ENCODE data around the gene TTC7B.

The TTC7B gene

DNA sequence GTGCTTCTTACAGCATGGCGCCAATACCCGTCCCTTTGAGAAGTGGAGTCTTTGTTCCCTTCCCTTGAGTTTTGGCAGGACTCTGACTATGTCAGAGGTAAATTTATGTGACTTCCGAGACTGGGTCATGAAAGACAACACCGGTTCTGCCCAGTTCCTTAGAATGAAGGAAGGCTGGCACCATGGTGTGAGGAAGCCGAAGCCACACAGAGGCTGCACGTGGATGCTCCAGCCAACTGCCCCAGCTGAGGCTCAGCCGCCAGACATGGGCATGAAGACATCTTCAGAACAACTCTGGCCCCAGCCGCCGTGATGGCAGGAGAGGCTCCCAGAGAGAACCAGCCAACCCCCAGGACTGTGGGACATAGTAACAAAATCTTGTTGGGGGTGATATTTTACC lies 308.2 kb downstream of the TTC7B start:
- TF ChIP-seq POLR2AphosphoS5 (IDR thresholded peaks at IDR 0.05; ENCODE audit: low read depth, low read length) (no peak), REST (IDR thresholded peaks at IDR 0.05; ENCODE audit: insufficient read depth in 1 of 2, low read depth in 2 of 2, low read length in 2 of 2) (no peak), FOXP2 (optimal IDR thresholded peaks at IDR 0.05; ENCODE audit: borderline replicate concordance, extremely low read depth, extremely low read length, insufficient read depth) (no peak), SIN3A (IDR thresholded peaks at IDR 0.05; ENCODE audit: borderline replicate concordance, insufficient read depth, low read length) (no peak), TAF1 (IDR thresholded peaks at IDR 0.05; ENCODE audit: borderline replicate concordance, insufficient read depth, low read length) (no peak)

DNA sequence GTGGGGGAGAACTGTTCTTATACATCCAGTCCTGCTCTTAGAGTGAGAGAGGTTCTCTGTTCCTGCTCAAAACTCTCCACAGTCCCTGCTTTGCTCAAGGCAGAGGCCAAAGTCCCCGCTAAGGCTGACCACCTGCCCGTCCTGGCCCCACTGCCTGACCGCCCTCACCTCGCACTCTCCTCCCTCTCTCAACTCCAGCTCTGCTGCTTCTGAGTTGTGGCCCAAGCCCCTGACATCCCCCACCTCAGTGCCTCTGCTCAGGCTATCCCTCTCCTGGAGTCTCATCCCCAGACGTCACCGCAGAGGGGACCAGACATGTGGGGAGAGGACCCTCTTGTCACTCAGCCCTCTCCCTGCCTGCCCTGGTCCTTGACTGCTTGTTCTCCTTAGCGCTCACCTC lies 308.8 kb downstream of the TTC7B start:
- TF ChIP-seq REST (IDR thresholded peaks at IDR 0.05; ENCODE audit: insufficient read depth in 1 of 2, low read depth in 2 of 2, low read length in 2 of 2) (no peak), TAF1 (IDR thresholded peaks at IDR 0.05; ENCODE audit: borderline replicate concordance, insufficient read depth, low read length) (no peak), FOXP2 (optimal IDR thresholded peaks at IDR 0.05; ENCODE audit: borderline replicate concordance, extremely low read depth, extremely low read length, insufficient read depth) (no peak), POLR2AphosphoS5 (IDR thresholded peaks at IDR 0.05; ENCODE audit: low read depth, low read length) (no peak), SIN3A (IDR thresholded peaks at IDR 0.05; ENCODE audit: borderline replicate concordance, insufficient read depth, low read length) (no peak)

GRCh38 chr14:90506748-90507147 lies 309.5 kb downstream of the TTC7B start:
- no peak for TF ChIP-seq TAF1 (IDR thresholded peaks at IDR 0.05; ENCODE audit: borderline replicate concordance, insufficient read depth, low read length)
- TF ChIP-seq REST (IDR thresholded peaks at IDR 0.05; ENCODE audit: insufficient read depth in 1 of 2, low read depth in 2 of 2, low read length in 2 of 2), result no peak
- TF ChIP-seq FOXP2 (optimal IDR thresholded peaks at IDR 0.05; ENCODE audit: borderline replicate concordance, extremely low read depth, extremely low read length, insufficient read depth), result no peak
- no peak for TF ChIP-seq POLR2AphosphoS5 (IDR thresholded peaks at IDR 0.05; ENCODE audit: low read depth, low read length)
- no peak for TF ChIP-seq SIN3A (IDR thresholded peaks at IDR 0.05; ENCODE audit: borderline replicate concordance, insufficient read depth, low read length)

DNA sequence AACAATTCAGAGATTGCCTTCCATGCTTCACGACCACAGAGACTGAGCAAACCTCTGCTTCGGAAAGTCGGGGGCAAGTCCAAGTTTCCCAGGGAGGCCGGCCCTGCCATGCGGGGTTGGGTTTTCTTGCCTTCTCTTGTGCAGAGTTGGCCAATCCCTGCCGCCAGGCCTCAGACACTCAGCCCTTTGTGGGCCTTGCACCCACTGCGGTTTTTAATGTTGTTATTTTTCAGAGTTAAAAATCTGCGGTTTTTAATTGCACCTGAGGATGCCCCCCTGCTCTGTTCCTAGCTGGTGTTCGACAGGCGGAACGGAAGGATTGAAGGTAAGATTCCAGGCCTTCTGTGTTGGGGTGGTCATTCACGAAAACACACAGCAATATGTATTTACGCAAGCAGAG lies 310.7 kb downstream of the TTC7B start:
- no peak for TF ChIP-seq POLR2AphosphoS5 (IDR thresholded peaks at IDR 0.05; ENCODE audit: low read depth, low read length)
- no peak for TF ChIP-seq REST (IDR thresholded peaks at IDR 0.05; ENCODE audit: insufficient read depth in 1 of 2, low read depth in 2 of 2, low read length in 2 of 2)
- no peak for TF ChIP-seq TAF1 (IDR thresholded peaks at IDR 0.05; ENCODE audit: borderline replicate concordance, insufficient read depth, low read length)
- no peak for TF ChIP-seq FOXP2 (optimal IDR thresholded peaks at IDR 0.05; ENCODE audit: borderline replicate concordance, extremely low read depth, extremely low read length, insufficient read depth)
- TF ChIP-seq SIN3A (IDR thresholded peaks at IDR 0.05; ENCODE audit: borderline replicate concordance, insufficient read depth, low read length), result no peak

GRCh38 chr14:90504643-90505042 lies 311.6 kb downstream of the TTC7B start:
- no peak for TF ChIP-seq SIN3A (IDR thresholded peaks at IDR 0.05; ENCODE audit: borderline replicate concordance, insufficient read depth, low read length)
- TF ChIP-seq REST (IDR thresholded peaks at IDR 0.05; ENCODE audit: insufficient read depth in 1 of 2, low read depth in 2 of 2, low read length in 2 of 2), result no peak
- TF ChIP-seq TAF1 (IDR thresholded peaks at IDR 0.05; ENCODE audit: borderline replicate concordance, insufficient read depth, low read length), result no peak
- TF ChIP-seq POLR2AphosphoS5 (IDR thresholded peaks at IDR 0.05; ENCODE audit: low read depth, low read length), result no peak
- no peak for TF ChIP-seq FOXP2 (optimal IDR thresholded peaks at IDR 0.05; ENCODE audit: borderline replicate concordance, extremely low read depth, extremely low read length, insufficient read depth)
